Adrenal gland (tissue), 5 donors: ENCODE data around the gene SYNGR1.
"Not testable (repeated sequence)": the region's sequence is repeated elsewhere in the genome, so short reads cannot be mapped to it uniquely, and the experiment has no call there.

Experiments
- POLR2A ChIP-seq, 2 donors: fragments of 450-650 bp; IDR thresholded peaks; one replicate each; pipeline ENCODE4 v1.6.1; 2017; ENCODE audit warnings: antibody characterized with exemption in 2 of 2, mild to moderate bottlenecking in 2 of 2, moderate library complexity in 1 of 2
- TF ChIP-seq, protein P1 (sequence below), 6 experiments: fragments of 450-650 bp in 4 of 6; fragments of 200-600 bp in 2 of 6; sonication (generic) in 1 of 6; IDR thresholded peaks; 1 replicate in 5 of 6; 2 replicates in 1 of 6; pipeline versions ENCODE4 v1.5.1 to v1.8.0; 2016 to 2021; ENCODE audit warnings: antibody characterized with exemption in 6 of 6, mild to moderate bottlenecking in 2 of 6, moderate library complexity in 1 of 6
- donor health status: DM: no; HTN: no; CAD: no.

DNA sequence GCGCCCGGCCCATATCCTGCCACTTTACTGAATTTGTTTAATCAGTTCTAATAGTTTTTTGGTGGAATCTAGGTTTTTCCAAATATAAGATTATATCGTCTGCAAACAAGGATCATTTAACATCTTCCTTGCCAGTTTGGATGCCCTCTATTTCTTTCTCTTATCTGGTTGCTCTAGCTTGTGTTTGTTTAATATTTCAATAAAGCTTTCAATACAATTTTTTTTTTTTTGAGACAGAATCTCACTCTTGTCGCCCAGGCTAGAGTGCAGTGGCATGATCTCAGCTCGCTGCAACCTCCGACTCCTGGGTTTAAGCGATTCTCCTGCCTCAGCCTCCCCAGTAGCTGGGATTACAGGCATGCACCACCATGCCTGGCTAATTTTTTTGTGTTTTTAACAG lies 63.4 kb downstream of the SYNGR1 start:
- not testable (repeated sequence) for TF ChIP-seq POLR2A (IDR thresholded peaks at IDR 0.05)
- TF ChIP-seq, protein P1, sequence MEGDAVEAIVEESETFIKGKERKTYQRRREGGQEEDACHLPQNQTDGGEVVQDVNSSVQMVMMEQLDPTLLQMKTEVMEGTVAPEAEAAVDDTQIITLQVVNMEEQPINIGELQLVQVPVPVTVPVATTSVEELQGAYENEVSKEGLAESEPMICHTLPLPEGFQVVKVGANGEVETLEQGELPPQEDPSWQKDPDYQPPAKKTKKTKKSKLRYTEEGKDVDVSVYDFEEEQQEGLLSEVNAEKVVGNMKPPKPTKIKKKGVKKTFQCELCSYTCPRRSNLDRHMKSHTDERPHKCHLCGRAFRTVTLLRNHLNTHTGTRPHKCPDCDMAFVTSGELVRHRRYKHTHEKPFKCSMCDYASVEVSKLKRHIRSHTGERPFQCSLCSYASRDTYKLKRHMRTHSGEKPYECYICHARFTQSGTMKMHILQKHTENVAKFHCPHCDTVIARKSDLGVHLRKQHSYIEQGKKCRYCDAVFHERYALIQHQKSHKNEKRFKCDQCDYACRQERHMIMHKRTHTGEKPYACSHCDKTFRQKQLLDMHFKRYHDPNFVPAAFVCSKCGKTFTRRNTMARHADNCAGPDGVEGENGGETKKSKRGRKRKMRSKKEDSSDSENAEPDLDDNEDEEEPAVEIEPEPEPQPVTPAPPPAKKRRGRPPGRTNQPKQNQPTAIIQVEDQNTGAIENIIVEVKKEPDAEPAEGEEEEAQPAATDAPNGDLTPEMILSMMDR (IDR thresholded peaks at IDR 0.05) = not testable (repeated sequence)
